Psoas muscle (tissue), 8 donors: Measurements from ENCODE around the gene FZD10. TPM values are rescaled to one million over a fixed set of nuclear protein-coding genes. Genes with fewer than 3 reads are reported as not detected.

Experiments used
- ATAC-seq, 4 donors: fragments of 200-7000 bp; cut with Tn5 transposase; one replicate each; pipeline ENCODE4 v1.9.1; 2020; ENCODE audit warnings: moderate library complexity in 3 of 4, mild to moderate bottlenecking in 2 of 4
- DNase-seq, 2 donors: peaks; one replicate each; pipeline ENCODE4 v3.0.0-alpha.2; 2020
- H3K27ac ChIP-seq: fragments of 200-600 bp; one replicate; pipeline ENCODE4 v1.8.0; 2022
- H3K27me3 ChIP-seq, 3 donors: fragments of 200-600 bp in 1 of 3; one replicate each; pipeline versions ENCODE4 v1.6.1 to v1.8.0; 2013 to 2022; ENCODE audit warnings: low read length in 2 of 3, mild to moderate bottlenecking in 2 of 3, moderate library complexity in 1 of 3; ENCODE audit not compliant: insufficient read depth in 3 of 3
- H3K36me3 ChIP-seq, 2 donors: fragments of 200-600 bp in 1 of 2; one replicate each; pipeline versions ENCODE4 v1.6.1 to v1.8.0; 2013 to 2022; ENCODE audit warnings: low read depth in 1 of 2, mild to moderate bottlenecking in 1 of 2, moderate library complexity in 1 of 2; ENCODE audit not compliant: insufficient read depth in 1 of 2
- H3K4me1 ChIP-seq: fragments of 200-600 bp; one replicate; pipeline ENCODE4 v1.8.0; 2022
- H3K4me3 ChIP-seq: fragments of 200-600 bp; one replicate; pipeline ENCODE4 v1.8.0; 2022; ENCODE audit warnings: mild to moderate bottlenecking
- H3K9me3 ChIP-seq: fragments of 200-600 bp; one replicate; pipeline ENCODE4 v1.8.0; 2022
- whole genome bisulfite sequencing, 3 donors: extraction: QIAGEN DNeasy Blood & Tissue Kit; methylation state at CpG; one replicate each; pipeline versions ENCODE4 v1.1.6 to v1.1.7; 2013; 5-methylcytosine and 5-hydroxymethylcytosine counted together
- intact Hi-C, 2 donors: fragments of 100-400 bp; cut with DNase I; formaldehyde crosslinking; loops; one replicate each; pipeline versions ENCODE4 v1.11.0 to v1.14.2; 2022
- polyA plus RNA-seq, 3 donors: library from polyadenylated mRNA; stranded (reverse); fragments of 200-250 nt; gene quantifications; one replicate each; pipeline ENCODE4 v1.2.3, GENCODE V29; 2013
- total RNA-seq, 4 donors: library from RNA; stranded (reverse); fragmentation: NEBNext Ultra II Directional in 2 of 4; extraction: Animal tissue kit (Norgen Biotek cat#: 25700) in 2 of 4; gene quantifications; one replicate each; pipeline versions ENCODE4 v1.2.1 to v1.2.4, GENCODE V29; 2021 to 2023
- TF ChIP-seq, protein P1 (sequence below): fragments of 200-600 bp; IDR thresholded peaks from one replicate; pipeline ENCODE4 v1.8.0; 2022; ENCODE audit warnings: antibody characterized with exemption
- donor health status: healthy with polysubstance abuse.
- donor health status: DM: no; HTN: no; CAD: no; lungs with moderate emphysema.
- donor health status: Bipolar disorder and iron deficiency.
- donor health status: healthy.
- donor health status: DM: yes; HTN: yes; CAD: no.
- donor health status: DM: no; HTN: no; CAD: no.
- donor health status: DM: no; HTN: no; CAD: no.
- donor health status: DM: yes; HTN: yes; CAD: no.

FZD10 gene
- total and polyA plus RNA-seq, 7 donors: 0.17 to 0.68 (median 0.26) TPM

DNA sequence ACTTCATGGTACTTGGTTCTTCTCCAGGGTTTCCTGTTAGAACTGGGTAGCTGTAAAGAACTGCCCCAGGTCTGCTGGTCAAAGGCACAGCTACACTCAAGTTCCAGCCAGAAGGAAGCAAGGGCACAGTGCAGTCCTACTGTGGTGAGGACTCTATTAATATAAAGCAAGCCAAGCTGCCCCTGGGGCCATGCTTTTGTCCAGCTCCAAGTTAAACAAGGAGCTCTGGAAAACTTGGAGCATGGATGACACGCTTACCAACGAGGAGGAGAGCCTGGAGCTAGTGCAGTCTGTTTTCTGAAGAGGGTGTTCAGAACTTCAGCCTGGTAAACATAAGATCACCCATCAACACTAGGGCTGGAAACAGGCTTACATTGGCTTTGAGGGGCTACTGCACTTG lies 4.0 kb downstream of the FZD10 start:
- H3K4me1 ChIP-seq: no peaks in the 10 kb centered on the region
- no peaks in the 10 kb centered on the region for H3K9me3 ChIP-seq
- intact Hi-C loops: no loop called here
- no peaks in the 10 kb centered on the region for H3K36me3 ChIP-seq
- no peak for DNase-seq
- H3K4me3 ChIP-seq: no peak overlapping the region
- peaks cover 0 to 32% (median 7%) of the 10 kb centered on the region in 3 donors for H3K27me3 ChIP-seq
- no peak overlapping the region for H3K27ac ChIP-seq
- TF ChIP-seq, protein P1, sequence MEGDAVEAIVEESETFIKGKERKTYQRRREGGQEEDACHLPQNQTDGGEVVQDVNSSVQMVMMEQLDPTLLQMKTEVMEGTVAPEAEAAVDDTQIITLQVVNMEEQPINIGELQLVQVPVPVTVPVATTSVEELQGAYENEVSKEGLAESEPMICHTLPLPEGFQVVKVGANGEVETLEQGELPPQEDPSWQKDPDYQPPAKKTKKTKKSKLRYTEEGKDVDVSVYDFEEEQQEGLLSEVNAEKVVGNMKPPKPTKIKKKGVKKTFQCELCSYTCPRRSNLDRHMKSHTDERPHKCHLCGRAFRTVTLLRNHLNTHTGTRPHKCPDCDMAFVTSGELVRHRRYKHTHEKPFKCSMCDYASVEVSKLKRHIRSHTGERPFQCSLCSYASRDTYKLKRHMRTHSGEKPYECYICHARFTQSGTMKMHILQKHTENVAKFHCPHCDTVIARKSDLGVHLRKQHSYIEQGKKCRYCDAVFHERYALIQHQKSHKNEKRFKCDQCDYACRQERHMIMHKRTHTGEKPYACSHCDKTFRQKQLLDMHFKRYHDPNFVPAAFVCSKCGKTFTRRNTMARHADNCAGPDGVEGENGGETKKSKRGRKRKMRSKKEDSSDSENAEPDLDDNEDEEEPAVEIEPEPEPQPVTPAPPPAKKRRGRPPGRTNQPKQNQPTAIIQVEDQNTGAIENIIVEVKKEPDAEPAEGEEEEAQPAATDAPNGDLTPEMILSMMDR: no peak
- WGBS, 3 donors: 54 to 74% (median 71%) methylated on average over 2 of the region's 2 CpGs
- ATAC-seq: no peak

DNA sequence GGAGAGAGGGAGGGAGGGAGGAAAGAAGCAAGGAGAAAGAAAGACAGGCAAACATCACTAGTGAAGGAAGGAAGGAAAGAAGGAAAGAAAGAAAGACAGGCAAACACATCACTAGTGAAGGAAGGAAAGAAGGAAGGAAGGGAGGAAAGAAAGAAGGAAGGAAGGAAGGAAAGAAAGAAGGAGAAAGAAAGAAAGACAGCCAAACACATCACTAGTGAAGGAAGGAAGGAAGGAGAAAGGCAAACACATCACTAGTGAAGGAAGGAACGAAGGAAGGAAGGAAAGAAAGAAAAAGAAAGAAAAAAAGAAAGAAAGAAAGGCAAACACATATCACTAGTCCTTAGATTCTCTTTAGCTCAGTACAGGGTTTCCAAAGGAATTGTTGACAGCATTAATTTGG lies 5.3 kb downstream of the FZD10 start:
- Histone ChIP-seq H3K4me1 (no peaks in the 10 kb centered on the region), H3K36me3 (no peaks in the 10 kb centered on the region), H3K27ac (no peak overlapping the region), H3K4me3 (no peak overlapping the region), H3K27me3 (peaks cover 0 to 22% (median 5%) of the 10 kb centered on the region in 3 donors), H3K9me3 (no peaks in the 10 kb centered on the region)
- 81 to 85% (median 84%) methylated on average over 1 of the region's 1 CpG for WGBS, 3 donors
- TF ChIP-seq, protein P1: no peak
- DNase-seq: no peak
- intact Hi-C loops: no loop called here
- ATAC-seq: no peak

DNA sequence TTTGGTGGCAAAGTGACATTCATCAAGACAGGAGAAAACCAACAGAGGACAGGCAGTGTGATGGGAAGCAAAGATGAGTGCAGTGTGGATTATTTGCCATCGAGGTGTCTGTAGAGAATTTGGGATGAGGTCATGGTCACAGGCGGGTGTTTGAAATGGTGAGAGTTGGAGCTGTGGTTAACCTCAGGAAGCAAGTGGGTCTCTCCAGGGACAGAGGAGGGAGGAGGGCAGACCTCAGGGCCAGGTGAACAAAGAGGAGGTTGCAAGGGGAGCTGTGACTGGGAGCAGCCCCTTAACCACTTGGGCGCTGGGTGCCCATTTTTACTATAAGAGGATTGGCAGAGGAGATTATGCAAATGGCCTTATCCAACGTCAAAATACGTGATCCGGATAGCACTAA lies 7.0 kb downstream of the FZD10 start:
- Histone ChIP-seq H3K36me3 (no peaks in the 10 kb centered on the region), H3K4me3 (no peak overlapping the region), H3K27me3 (peaks cover 0 to 7% (median 0%) of the 10 kb centered on the region in 3 donors), H3K9me3 (no peaks in the 10 kb centered on the region), H3K4me1 (no peaks in the 10 kb centered on the region), H3K27ac (no peak overlapping the region)
- DNase-seq (no peak), ATAC-seq (no peak)
- WGBS, 3 donors: 42 to 49% (median 44%) methylated on average over 6 of the region's 6 CpGs
- TF ChIP-seq, protein P1: no peak
- intact Hi-C loops: no loop called here

DNA sequence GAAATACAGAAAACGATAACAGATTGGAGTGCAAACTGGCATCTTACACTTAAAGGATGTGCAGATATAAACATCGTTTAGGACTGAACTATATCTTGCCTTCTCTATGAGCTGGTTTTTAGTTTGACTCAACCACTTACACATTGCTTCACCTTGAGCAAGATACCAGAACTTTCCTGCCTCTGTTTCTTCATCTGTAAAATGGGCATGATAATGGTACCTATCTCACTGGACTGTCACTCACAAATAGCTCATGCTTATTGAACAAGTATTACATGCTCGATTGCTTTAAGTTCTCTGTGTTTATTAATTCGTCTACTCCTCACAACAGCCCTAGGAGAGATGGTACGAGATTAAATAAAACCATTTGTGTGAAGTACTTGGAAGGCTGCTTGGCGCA lies 7.7 kb downstream of the FZD10 start:
- Histone ChIP-seq H3K4me1 (no peaks in the 10 kb centered on the region), H3K36me3 (no peaks in the 10 kb centered on the region), H3K9me3 (no peaks in the 10 kb centered on the region), H3K27me3 (peaks cover 0 to 4% (median 0%) of the 10 kb centered on the region in 3 donors), H3K27ac (no peak overlapping the region), H3K4me3 (no peak overlapping the region)
- ATAC-seq (no peak), DNase-seq (no peak)
- TF ChIP-seq, protein P1: no peak
- intact Hi-C loops: no loop called here
- WGBS, 3 donors: 62 to 66% (median 65%) methylated on average over 6 of the region's 6 CpGs

DNA sequence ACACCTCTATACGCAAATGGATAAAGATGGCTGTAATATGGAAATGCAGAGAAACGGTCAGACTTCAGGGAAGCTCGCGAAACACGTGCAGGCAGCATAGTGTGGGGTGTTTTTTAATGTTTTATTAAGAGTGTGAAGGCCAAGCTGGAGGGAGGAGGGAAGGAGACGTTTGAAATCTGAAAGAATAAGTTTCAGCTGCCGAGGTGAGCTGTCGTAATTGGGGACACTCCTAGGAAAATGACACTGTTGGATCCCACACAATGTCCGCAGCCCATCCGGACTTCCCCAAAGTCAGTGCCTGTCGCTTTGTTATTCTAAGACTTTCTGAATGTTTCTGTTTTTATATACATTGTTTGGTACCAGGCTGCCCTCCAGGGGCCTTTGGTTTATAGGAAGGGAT lies 8.3 kb downstream of the FZD10 start:
- TF ChIP-seq, protein P1: no peak
- H3K27ac ChIP-seq: no peak overlapping the region
- ATAC-seq (no peak), DNase-seq (no peak)
- H3K27me3 ChIP-seq: peaks cover 0 to 4% (median 0%) of the 10 kb centered on the region in 3 donors
- no peak overlapping the region for H3K4me3 ChIP-seq
- H3K4me1 ChIP-seq: no peaks in the 10 kb centered on the region
- H3K9me3 ChIP-seq: no peaks in the 10 kb centered on the region
- WGBS, 3 donors: 50 to 60% (median 58%) methylated on average over 11 of the region's 11 CpGs
- intact Hi-C loops: no loop called here
- H3K36me3 ChIP-seq: no peaks in the 10 kb centered on the region
